Right atrium auricular region (tissue), 2 donors: ENCODE results near the gene PLEKHB1. TPM values are rescaled to one million over a fixed set of nuclear protein-coding genes. Genes with fewer than 3 reads are reported as not detected.
A peak's percentile ranks its signal among the peaks of the same experiment; 100 is the strongest.

Experiments used
- DNase-seq: peaks from one replicate; pipeline ENCODE4 v3.0.0-alpha.2; 2019; ENCODE audit warnings: low spot score
- H3K27ac ChIP-seq, 2 donors: fragments of 200-600 bp; sonication (generic); 1 replicate in 1 of 2; 2 replicates in 1 of 2; pipeline ENCODE4 v1.5.1; 2016 to 2019
- H3K27me3 ChIP-seq, 2 donors: fragments of 200-600 bp; sonication (generic); one replicate each; pipeline versions ENCODE4 v1.5.1 to v1.6.0; 2017 to 2019
- H3K36me3 ChIP-seq: fragments of 200-600 bp; sonication (generic); one replicate; pipeline ENCODE4 v1.5.1; 2016
- H3K4me1 ChIP-seq, 2 donors: fragments of 200-600 bp; sonication (generic); one replicate each; pipeline versions ENCODE4 v1.5.1 to v1.6.0; 2017 to 2019
- H3K4me3 ChIP-seq, 2 donors: fragments of 200-600 bp; sonication (generic); 1 replicate in 1 of 2; 2 replicates in 1 of 2; pipeline ENCODE4 v1.5.1; 2017 to 2019; ENCODE audit warnings: mild to moderate bottlenecking in 1 of 2, moderate library complexity in 1 of 2
- H3K9me3 ChIP-seq, 2 donors: fragments of 200-600 bp; sonication (generic); one replicate each; pipeline ENCODE4 v1.5.1; 2019
- CTCF ChIP-seq, 2 donors: fragments of 200-600 bp; sonication (generic); IDR thresholded peaks; one replicate each; pipeline ENCODE4 v1.5.1; 2019; ENCODE audit warnings: antibody characterized with exemption in 2 of 2
- total RNA-seq, 2 donors: library from RNA; depleted of rRNA; stranded (reverse); fragments of >200 nt; gene quantifications; one replicate each; pipeline ENCODE4 v1.1.0, GENCODE V29; 2016

Gene PLEKHB1
- total RNA-seq, 2 donors from 2014 or later, result 13.0 to 23.8 TPM

GRCh38 chr11:73641668-73642067, 4.7 kb upstream of the PLEKHB1 start:
- DNase-seq, result no peak
- no peak for TF ChIP-seq CTCF (IDR thresholded peaks at IDR 0.05)
- H3K9me3 ChIP-seq, result no peaks in the 10 kb centered on the region

GRCh38 chr11:73645121-73645969, 1.0 kb upstream of the PLEKHB1 start:
- no peak for DNase-seq
- no peaks in the 10 kb centered on the region for H3K9me3 ChIP-seq
- H3K4me3 ChIP-seq, result peak overlapping the region in 1 of 2 donors; percentile 15
- no peaks in the 10 kb centered on the region for H3K36me3 ChIP-seq
- no peaks in the 10 kb centered on the region for H3K4me1 ChIP-seq
- TF ChIP-seq CTCF (IDR thresholded peaks at IDR 0.05), result no peak
- no peaks in the 10 kb centered on the region for H3K27me3 ChIP-seq
- H3K27ac ChIP-seq, result no peak overlapping the region

More at GRCh38 chr11:73641668-73642067, 4.7 kb upstream of the PLEKHB1 start:
- Histone ChIP-seq H3K4me3 (no peak overlapping the region), H3K36me3 (no peaks in the 10 kb centered on the region), H3K27me3 (no peaks in the 10 kb centered on the region), H3K4me1 (no peaks in the 10 kb centered on the region), H3K27ac (no peak overlapping the region)

- Histone ChIP-seq H3K27ac (peak overlapping the region in 1 of 2 donors; percentile 43), H3K4me3 (peak overlapping the region; percentile 9 to 40), H3K36me3 (no peaks in the 10 kb centered on the region), H3K4me1 (no peaks in the 10 kb centered on the region), H3K9me3 (no peaks in the 10 kb centered on the region), H3K27me3 (no peaks in the 10 kb centered on the region)
- TF ChIP-seq CTCF (IDR thresholded peaks at IDR 0.05), result no peak
- DNase-seq, result peak; percentile 89
Observed at GRCh38 chr11:73647459-73648100, 1.2 kb downstream of the PLEKHB1 start.

GRCh38 chr11:73648121-73648520, 1.7 kb downstream of the PLEKHB1 start:
- Histone ChIP-seq H3K4me1 (no peaks in the 10 kb centered on the region), H3K27me3 (no peaks in the 10 kb centered on the region), H3K27ac (no peak overlapping the region), H3K36me3 (no peaks in the 10 kb centered on the region), H3K4me3 (no peak overlapping the region), H3K9me3 (no peaks in the 10 kb centered on the region)
- TF ChIP-seq CTCF (IDR thresholded peaks at IDR 0.05), result no peak
- no peak for DNase-seq

- Histone ChIP-seq H3K4me1 (no peaks in the 10 kb centered on the region), H3K27ac (no peak overlapping the region), H3K9me3 (no peaks in the 10 kb centered on the region), H3K36me3 (no peaks in the 10 kb centered on the region), H3K4me3 (no peak overlapping the region), H3K27me3 (no peaks in the 10 kb centered on the region)
- no peak for DNase-seq
- no peak for TF ChIP-seq CTCF (IDR thresholded peaks at IDR 0.05)
Observed at GRCh38 chr11:73648571-73649046, 2.2 kb downstream of the PLEKHB1 start.
